ENCODE data around the gene METTL24.

The METTL24 gene, protein sequence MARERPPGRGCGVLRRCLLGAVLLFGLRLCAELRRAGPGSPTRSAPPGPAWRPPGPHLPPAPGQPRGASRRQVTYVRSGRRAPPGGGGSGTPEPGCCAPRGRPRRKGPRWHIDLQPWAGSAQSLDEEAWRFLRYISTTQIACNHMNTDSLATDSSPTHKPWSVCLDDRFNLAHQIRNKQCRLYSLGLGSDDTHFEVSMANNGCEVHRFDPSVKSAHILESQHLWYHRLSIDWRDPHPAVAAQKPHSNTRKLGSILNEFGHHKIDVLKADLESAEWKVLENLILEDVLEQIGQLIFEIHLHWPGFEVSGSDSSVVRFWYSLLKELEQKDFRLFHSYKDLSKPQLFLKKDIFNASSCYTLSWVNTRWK

GRCh38 chr6:110357664-110358552, at the start of gene METTL24:
Gene METTL24, minus strand, starts transcription at chr6:110358349. Its CDS starts 77 bp downstream, at chr6:110358272.
- DNase-seq: no peak

GRCh38 chr6:110404607-110405006, 46.5 kb upstream of the METTL24 start:
- DNase-seq: no peak

DNA sequence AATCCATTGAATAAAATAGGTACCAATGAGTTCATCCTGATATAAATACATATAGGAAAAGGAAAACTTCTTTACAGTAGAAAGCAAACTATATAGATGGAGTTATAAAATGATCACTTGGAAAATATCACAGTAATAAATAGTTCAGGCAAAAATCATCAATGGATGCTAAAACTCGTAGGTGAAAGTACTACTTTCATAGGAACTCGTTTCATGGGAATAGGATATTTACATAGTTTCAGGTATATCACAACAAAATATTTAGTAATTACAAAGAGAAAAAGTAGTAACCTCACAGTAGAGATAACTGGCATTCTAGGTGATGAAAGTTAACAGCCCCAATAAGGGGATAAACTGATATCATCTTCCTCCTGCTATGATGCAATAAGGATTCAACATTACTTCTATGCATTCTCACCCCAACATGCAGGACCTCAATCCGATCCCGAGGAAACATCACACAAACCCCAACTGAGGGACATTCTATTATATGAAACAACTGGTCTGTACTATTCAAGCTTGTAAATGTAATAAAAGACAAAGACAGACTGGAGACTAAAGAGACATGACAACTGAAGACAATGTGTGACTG, 43.5 kb upstream of the METTL24 start:
- DNase-seq: no peak

- no peak for DNase-seq
Observed at GRCh38 chr6:110400208-110400607, 42.1 kb upstream of the METTL24 start.

DNA sequence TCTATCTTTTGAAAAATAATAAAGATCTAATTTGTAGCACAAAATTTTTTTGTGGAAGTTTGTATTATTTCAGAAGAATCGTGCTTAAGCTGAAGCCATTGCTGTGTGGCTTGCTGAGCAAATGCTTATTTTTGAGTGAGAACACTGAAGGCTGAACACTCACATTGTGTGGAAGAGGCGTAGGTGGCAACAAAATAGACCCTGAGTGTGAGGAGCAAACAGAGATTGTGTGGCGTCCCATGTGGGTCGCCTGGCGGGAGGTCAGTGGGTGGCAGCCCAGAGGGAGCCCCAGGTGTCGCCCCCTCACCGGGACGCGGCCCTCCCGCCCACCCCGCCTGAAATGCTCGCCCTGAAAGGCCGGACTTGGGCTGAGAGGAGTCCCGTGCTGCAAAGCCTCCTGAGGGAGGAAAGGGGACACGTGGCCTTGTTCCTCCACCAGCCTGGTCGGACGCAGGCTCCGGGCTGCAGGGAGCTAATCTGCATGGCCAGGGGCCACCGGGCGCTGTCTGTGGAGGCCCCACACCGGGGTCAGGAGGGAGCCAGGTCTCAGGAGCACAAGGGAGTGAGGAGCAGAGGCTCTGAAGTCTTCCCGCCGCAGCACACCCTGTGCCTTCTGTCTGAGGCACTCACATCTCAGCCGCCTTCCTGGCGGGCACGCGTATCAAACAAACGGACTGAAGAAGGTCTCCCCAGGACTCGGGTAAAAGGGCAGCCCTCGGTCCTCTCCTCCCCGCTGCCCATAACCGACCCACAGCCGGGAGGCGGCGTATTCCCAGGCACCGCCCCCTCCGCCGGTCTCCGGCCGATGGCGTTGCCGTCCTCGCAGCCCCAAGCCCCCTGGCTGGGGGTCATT, 41.3 kb upstream of the METTL24 start:
- DNase-seq: no peak

- no peak for DNase-seq
Observed at GRCh38 chr6:110398778-110399177, 40.6 kb upstream of the METTL24 start.

GRCh38 chr6:110395221-110395620, 37.1 kb upstream of the METTL24 start:
- no peak for DNase-seq

- DNase-seq: no peak
Observed at GRCh38 chr6:110394409-110394808, 36.3 kb upstream of the METTL24 start.

DNA sequence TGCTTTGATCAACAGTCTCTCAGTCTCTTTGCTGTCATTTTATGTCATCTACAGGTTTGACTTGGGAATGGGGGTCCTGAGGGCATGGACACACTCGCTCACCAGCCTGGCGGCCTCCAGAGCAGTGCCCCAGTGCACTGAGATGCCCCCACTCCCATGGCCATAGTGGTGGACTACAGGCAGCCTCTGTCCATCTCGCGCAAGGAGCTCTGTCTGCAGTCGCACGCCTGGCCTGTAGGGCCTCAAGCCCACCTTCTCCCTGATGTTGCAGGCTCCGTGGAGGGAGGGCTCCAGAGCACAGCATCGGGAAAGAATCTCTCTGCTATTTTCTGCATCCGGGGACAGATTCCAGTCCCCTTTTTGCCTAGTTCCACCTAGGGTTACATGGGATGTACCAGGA, 34.6 kb upstream of the METTL24 start:
- DNase-seq: no peak

- DNase-seq: no peak
Observed at GRCh38 chr6:110390404-110390803, 32.3 kb upstream of the METTL24 start.

- DNase-seq: peak; percentile 57
Observed at GRCh38 chr6:110389689-110390382, 31.7 kb upstream of the METTL24 start.

DNA sequence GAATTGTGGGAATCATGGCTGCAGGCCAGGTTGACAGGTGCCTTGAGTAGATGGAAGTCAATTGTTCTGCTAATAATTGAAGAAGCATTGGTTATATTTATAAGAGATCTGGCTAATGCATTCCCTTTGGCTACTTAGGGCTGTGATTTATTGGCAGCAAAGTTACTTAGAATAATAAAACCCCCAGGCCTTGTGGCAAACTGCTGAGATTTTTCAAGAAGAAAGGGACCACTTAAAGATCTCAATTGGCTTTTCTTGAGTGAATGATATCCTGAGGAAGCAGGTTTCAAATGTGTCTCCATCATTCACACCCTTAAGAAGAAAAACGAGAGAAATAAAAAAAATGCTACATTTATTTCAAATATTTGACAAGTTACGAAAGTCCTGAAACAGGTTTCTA, 29.8 kb upstream of the METTL24 start:
- DNase-seq: no peak

- DNase-seq: no peak
Observed at GRCh38 chr6:110385458-110385863, 27.3 kb upstream of the METTL24 start.

- DNase-seq: no peak
Observed at GRCh38 chr6:110378552-110378951, 20.4 kb upstream of the METTL24 start.

- no peak for DNase-seq
Observed at GRCh38 chr6:110369066-110369465, 10.9 kb upstream of the METTL24 start.

- no peak for DNase-seq
Observed at GRCh38 chr6:110368284-110368683, 10.1 kb upstream of the METTL24 start.

- DNase-seq: no peak
Observed at GRCh38 chr6:110367825-110368224, 9.7 kb upstream of the METTL24 start.

DNA sequence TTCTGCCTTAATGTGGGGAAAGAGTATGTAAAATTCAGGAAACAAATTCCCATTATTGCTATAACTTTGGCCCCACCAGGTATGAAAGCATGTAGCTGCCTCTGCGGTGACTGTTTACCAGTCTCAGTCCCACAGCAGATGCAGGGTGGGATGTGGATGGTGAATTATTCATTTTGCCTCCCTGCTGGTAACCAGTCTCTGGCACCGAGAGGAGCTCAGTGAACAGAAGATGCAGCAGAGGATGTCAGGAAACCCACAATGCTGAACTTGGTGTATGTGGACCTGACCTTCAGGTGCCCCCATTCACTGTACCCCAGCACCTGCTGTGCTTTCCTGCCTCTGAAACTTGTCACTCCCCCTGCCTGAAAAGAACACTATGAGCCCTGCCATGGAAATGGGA, 8.8 kb upstream of the METTL24 start:
- DNase-seq: no peak

DNA sequence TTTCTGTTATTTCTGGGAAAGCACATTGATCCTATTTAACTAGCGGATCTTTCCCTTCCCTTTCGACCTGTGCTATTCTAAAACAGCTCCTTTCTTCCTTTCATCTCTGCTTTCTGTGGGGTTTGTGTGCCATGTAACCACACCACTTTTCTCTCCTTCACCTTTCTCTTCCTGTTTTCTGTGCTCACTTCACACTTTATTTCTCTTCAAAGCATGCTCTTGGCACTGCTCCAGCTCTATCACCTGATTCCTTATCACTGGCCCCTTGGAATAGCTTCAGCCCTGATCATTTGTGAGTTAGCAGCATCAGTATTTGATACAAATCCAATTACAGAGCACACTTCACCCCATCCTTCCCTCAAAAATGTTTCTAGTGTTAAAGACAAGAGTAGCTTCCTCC, 8.1 kb upstream of the METTL24 start:
- no peak for DNase-seq

GRCh38 chr6:110364364-110365105, 6.4 kb upstream of the METTL24 start:
- no peak for DNase-seq

- no peak for DNase-seq
Observed at GRCh38 chr6:110363748-110364147, 5.6 kb upstream of the METTL24 start.

All from GF-D8 (cell line).